NCI-H1092 treated with DMSO at 0.1 percent for 48 hours (cell line): ENCODE data around the gene INTS1.

Experiments used
- DNase-seq: peaks from one replicate; lab custom pipeline; 2025; lab: John Stamatoyannopoulos, UW

The INTS1 gene

DNA sequence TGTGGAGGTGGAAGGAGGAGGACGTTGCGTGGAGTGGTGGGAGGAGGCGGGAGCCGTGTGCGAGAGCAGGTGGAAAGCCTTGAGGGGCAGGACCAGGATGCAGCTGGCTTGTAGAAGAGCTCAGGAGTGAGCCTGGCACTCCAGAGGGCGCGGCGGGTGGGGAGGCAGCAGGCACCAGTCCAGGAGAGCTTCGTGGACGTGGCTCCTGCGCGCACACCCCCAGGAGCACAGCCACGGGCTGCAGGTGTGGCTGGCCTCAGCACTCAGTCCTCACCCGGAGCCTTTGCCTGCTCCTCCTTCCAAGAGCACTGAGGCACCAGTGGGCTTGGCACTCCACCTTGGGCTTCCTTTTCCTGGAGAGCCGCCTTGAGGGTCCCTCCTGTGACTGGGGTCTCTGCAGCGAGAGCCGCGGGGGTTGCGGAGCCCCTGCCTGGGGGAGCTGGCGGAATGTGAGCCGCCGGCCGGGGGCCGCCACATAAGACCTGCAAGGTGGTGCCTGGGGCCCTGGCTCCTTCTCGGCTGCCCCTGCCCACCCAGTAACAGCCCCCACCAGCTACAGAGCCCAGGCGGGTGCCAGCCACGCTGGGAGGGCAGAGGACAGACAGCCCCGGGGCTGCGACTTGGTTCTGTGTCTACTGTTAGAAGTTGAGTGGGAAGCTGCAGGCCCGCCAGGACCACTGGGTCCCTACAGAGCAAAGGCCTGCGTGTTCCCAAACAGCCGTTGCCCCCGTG, 37.4 kb upstream of the INTS1 start:
- DNase-seq, result no peak

DNA sequence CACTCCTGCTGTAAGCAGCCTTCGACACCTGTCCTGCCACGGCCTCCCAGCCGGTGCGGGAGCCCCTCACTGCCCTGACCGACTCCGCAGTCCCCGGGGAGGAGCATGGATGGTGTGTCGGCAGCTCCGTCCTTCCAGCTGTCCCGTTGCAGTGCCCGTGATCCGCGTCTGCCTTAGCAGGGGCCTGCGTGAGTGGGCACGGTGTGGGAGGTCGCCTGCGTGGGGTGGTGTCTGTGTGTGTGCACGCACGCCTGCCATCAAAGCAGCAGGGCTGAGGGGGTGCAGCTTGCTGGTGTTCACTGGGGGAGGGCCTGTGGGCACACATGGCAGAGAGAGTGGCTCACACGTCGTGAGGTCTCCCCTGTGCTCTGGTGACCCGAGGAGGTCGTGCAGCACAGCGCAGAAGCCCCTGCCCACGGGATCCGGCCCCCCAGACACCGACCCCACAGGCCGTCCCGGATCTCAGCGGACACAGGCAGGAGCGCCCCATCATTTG, 36.6 kb upstream of the INTS1 start:
- DNase-seq, result no peak

DNA sequence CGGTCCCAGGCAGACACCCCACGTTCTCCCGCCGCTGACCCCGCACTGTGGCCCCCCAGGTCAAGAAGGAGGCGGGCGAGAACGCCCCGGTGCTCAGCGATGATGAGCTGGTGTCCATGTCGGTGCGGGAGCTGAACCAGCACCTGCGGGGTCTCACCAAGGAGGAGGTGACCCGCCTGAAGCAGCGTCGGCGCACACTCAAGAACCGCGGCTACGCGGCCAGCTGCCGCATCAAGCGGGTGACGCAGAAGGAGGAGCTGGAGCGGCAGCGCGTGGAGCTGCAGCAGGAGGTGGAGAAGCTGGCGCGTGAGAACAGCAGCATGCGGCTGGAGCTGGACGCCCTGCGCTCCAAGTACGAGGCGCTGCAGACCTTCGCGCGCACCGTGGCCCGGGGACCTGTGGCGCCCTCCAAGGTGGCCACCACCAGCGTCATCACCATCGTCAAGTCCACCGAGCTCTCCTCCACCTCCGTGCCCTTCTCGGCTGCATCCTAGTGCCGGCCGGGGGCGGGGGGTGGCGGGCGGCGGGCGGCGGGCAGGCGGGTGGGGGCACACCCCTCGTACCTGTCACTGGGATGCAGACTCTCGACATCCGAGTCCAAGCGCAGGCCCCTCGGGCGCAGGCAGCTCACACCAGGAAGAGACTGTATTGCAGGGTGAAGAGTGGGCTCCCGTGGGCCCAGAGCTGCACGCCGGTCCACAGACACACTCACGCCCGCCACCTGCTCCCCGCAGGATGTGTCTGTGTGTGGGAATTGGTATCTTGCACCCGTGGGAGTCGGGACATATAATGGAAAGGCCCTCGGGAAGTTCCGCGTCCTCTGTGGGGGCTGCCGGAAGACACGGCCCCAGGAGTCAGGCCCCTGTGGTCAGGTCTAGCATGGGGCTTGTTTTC, 35.9 kb upstream of the INTS1 start:
- DNase-seq, result no peak

DNA sequence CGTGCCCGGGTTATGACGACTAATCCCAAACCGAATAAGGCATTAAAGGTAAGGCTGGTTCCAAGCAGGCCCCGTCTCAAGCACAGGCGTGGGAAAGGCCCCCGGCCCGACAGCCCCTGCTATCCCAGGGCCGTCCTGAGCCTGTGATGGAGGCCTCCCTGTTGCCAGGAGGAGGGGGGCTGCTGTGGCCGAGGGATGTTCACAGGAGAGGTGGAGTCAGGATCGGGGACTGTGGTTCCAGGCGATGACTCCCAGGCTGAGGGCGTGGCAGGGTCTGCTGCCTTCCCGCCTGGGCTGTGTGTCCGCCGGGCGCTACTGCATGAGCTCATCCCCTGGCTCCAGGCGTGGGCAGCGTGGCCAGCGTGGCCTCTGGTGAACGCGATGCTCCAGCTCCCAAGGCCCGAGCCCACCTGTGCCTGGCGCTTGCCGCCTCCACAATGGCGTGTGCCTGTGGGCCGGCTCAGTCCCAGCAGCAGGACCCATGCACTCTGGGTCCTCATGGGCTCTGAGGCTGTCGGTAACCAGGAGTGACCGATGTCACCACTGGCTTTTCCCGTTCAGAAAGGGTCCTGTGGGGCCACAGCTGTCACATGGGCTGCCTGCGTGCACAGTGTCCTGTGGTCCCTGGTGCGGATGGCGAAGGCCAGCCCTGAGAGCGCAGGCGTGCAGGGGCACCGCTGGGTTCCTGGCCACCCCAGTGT, 35.1 kb upstream of the INTS1 start:
- DNase-seq, result no peak

DNA sequence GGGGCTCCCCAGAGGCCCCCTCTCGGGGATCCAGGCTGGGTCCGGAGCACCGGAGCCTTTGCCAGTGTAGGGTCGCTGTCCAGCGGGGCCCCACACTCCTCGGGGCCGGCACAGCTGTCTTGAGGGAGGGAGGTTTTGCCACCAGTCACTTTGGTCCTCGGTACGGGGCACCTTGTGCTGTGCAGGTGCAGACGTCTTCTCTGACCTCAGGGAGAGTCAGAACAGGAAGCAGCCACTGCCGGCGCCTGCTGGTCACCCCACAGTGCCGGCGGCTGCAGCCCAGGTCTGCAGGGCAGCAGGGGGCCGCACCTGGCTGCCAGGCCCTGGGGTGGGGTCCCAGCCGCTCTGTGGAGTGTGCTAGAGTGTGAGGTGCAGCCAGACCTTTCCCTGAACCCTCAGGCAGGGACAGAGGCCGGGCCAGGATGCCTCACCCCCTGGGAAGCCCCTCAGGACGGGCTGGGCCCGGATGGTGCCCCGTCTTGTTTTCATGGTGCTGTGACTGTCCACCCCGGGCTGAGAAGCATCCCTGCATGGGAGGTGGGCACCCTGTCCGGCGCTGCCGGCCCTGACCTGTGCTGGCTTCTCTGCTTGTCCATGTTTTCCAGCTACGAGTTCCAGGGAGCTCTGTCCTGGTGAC, 34.5 kb upstream of the INTS1 start:
- DNase-seq, result no peak

DNA sequence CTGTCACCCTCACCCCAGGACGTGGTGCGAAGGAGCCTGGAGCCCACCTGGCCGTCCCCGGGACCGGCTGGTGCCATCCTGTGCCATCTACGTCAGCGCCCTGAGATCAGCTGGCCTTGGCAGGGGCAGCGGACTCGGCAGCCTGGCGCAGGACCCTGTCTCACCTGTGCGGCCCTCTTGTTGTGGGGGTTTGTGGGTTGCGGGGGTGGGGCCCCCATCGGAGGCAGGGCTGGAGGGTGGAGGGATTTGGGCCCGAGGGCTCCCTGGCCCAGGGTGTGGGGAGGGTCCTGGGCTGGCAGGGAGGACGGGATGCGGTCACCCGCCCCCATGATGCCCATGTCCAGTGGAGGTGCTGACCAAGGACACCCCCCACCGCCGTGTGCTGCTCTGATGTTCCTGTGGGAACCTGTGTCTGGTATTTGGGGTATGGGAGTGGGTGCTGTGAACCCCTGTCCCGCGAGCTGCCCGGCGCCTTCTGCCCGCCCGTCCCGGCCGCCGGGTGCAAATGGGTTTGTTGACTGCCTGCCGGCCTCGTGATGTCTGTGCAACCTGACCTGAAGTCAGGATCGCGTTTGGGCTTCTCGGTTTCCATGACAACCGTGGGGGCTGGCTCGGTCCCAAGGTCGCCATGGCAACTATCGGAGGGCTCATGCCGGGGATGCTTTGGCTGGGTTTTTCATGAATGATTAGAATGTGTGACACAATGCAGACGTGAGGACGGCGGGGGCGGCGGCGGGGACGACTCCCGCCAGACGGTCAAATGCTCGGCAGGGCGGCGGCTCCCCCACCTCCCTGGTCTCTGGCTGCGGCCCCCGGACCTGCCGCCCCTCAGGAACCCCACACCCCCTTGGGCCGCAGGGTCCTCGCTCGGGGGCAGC, 33.6 kb upstream of the INTS1 start:
- DNase-seq, result no peak

DNA sequence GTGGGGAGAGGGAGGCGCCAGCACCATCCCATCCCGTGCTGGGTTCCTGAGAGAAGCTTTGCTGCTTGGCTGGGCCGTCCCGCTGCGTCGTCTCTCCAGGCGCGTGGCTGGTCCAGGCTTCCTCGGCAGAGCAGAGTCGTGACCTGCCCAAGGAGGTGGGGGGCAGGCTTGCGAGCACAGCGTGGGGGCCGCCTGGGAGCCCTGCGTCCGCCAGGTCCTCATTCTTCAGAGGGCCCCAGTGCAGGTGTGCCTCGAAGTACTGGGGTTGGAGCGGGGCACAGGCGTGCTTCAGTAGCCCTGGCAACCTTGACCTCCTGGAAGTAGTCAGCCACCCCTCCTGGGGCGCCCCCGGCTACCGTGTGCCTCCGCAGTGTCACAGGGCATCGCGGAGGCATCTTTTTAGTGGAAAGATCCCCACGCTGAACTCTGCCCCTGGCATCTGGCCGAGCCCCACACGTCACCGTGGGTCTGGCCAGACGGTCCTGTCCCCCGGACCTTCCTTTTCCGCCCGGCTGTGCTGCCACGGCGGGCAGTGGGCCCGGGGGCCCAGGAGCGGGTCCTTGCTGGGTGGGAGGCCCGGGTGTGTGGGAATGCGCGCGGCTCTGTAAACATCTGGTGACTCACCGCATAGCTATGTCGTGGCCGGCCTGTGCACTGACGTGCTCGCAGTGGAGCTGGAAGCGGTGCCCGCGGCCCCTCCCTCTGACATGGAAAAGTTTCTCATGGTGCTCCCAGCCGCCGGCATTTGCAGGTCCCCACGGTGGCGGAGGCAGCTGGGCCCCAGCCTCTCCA, 32.8 kb upstream of the INTS1 start:
- DNase-seq, result no peak

DNA sequence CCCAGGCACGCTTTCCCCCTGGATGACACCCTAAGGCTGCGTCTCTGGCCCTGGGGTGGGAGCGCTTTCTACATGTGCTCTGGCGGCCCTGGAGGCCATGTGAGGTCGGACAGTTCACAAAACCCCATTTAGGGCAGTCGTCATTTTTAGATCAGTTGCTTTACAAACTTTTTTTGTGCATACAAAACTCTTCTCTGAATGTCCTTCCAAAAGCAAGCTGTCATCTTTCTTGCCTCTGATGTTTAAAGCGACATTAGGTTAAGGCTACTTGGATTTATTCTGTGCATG, 32.2 kb upstream of the INTS1 start:
- DNase-seq, result no peak

DNA sequence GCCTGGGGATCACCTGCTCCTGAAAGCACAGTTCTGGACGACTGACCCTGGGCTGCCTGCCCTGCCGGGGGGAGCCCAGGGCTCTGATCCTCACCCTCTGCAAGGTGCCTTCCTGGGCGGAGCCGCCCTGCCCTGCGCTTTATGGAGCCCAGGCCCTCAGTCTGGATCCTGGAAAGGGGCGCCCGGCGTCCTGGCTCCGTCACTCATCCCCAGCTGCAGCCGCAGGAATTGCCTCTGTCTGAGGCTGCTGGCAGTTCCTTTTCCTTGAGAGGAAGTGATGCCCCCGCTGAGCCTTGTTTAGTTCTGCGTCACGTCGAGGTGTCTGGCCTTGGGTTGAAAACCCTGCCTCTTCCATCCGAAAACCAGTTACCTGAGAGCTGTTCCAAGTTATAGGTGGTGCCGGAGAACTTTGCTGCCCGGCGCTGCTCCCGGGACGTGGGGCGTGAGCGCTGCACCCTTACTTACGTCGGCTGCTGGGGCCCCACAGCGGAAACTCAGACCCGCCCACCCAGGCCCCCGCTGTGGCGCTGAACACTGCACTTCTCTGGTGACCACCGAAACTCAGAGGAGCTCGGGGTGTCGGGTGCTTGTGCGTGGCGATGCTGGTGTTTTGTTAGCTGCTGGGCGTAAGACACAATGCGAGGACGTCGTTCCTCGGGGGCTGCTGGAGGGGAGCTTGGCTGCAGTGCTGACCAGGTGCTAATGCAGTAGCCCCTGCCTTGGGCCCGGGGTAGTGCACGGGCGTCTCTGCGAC, 31.7 kb upstream of the INTS1 start:
- no peak for DNase-seq

DNA sequence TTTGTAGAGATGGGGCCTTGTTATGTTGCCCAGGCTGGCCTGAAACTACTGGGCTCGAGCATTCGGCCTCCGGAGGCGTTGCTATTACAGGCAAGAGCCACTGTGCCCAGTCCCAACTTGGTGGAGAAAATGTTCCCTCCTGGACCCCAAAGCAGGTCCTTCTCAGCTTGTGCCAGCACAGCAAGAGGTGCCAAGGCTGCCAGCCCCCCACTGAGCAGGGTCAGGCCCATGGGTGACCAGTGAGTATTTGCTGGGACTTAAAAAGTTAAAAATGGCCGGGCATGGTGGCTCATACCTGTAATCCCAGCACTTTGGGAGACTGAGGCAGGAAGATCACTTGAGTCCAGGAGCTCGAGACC, 30.9 kb upstream of the INTS1 start:
- no peak for DNase-seq

DNA sequence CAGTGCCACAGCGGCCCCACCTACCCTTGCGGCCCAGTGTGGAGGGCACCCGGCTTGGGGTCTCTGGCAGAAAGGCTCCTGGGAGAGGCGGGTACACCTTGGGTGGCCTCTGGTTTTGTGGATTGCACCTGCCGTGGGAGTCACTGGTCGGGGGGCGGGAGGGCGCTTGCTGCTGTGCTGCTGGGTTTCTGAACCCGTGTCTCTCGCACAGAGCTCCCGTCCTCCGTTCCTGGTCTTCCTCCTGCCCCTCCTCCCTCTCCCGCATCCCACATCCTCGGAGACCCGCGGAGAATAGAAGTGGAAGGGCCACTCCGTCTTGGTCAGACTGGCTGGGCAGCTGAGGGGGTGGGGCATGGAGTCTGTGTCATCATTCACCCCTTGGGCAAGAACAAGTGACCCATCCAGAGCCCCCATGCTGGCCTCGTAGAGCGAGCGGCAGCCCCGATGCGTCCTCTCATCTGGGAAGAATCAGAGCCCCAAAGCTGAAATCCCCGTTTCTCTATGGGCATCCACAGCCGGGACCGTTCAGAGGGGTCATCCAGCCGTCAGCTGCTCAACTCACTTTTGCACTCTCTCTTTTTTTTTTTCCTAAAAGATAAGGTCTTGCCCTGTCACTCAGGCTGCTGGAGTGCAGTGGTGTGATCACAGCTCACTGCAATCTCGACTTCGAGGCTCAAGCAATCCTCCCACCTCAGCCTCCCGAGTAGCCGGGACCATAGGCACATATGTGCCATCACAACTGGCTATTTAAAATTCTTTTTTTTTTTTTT, 30.3 kb upstream of the INTS1 start:
- DNase-seq, result no peak

DNA sequence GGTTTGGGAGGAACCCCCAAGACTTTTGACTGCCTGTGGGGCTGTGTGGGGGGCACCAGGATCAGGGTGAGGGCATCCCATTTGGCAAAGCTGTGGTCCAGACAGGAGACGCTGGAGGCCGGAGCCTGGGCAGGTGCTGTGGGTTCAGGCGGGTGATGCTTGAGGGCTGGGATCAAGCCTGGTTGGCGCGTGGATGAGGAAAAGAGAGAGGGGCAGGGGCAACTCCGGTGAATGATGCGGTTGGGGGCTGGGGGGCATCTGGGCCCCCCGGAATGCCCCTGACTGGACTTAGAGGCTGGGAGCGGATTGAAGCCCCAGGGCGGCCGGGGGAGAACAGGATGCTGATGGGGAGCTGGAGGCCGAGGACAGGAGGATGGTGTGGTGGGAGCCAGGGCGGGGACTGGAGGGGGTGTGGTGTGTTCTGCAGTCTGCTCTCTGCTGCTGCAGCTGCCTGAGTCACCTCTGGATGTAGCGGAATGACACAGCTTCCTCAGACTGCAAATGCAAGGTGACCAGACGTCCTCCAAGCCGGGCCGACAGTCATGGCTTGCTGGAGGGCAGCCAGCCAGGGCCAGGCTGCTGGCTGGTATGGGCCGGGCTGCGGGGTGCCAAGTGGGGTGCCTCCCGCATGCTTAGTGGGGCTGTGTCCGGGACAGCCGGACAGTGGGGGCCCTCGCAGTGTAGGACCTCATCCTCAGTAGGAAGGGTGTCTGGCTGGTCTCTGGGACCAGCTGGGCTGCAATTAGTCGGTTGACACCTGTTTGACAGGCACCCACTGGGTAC, 29.5 kb upstream of the INTS1 start:
- no peak for DNase-seq

DNA sequence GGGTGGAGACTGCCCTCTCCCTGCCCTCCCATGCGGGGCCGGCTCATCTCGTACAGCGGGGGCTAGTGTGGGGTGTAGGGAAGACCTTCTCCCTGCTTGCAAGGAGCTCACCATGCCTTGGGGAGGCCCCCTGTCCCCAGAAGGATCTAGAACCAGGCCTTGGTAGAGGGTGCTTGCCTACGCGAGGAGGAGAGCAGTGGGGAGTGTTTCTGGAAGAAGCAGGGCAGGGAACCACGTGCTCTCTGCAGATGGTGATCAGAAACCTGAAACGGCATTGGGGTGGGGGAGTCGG, 29.0 kb upstream of the INTS1 start:
- DNase-seq, result no peak

DNA sequence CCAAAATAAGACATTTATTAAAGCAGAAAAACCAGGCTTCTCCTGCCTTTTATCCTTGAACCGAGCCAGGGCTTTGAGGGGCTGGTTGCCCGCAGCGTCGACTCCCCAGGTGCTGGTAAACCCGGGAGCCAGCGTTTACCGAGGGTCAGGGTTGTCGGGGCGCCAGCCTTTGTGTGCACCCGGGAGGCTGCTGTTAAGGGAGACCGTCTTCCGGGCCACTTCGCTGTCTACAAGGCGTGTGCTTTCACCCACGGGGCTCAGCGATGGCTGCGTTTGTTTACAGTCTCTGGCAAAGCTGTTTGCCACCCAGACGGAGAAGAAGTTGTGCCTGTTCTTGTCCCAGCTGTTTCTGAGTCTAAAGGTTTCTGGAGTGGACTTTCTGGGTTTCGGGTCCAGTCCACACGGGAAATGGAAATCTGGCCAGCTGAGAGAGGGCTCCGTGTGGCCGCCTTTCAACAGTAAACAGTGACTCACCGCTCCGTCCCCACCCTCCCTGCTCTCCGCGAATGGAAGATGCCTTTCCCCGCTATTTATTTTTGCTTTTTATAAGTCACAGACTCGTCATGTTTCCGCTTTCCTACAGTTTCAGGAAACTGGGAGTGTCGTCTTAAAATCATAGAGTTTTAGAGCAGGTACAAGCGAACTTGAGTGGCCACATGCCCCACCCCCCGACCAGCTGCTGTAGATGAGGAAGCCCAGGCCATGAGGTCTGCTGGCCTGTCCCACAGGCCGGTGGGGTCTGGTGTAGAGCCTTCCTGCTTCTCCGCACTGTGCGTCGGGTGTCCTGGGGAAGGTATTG, 28.5 kb upstream of the INTS1 start:
- no peak for DNase-seq

DNA sequence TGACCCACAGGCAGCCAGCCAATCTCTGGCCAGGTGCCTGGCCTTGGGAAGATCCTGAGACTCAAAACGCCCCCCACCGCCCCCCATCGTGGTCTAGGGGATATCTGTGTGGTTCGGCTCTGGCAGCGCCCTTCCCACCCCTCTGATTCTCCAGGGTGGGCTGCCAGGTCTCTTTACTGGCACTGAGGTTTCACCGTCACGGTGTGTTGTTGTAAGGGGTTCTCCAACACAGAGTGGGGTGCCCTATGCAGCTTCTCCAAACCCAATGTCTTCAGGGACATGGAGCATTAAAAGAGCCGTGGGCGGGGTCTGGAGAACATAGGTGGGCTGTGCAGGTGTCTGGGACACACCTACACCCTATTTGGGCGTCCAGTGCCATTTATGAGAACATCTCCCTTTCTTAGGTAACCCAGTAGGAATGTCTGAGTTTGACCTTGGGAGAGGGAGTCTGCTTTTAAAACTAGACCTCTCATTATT, 27.8 kb upstream of the INTS1 start:
- no peak for DNase-seq

DNA sequence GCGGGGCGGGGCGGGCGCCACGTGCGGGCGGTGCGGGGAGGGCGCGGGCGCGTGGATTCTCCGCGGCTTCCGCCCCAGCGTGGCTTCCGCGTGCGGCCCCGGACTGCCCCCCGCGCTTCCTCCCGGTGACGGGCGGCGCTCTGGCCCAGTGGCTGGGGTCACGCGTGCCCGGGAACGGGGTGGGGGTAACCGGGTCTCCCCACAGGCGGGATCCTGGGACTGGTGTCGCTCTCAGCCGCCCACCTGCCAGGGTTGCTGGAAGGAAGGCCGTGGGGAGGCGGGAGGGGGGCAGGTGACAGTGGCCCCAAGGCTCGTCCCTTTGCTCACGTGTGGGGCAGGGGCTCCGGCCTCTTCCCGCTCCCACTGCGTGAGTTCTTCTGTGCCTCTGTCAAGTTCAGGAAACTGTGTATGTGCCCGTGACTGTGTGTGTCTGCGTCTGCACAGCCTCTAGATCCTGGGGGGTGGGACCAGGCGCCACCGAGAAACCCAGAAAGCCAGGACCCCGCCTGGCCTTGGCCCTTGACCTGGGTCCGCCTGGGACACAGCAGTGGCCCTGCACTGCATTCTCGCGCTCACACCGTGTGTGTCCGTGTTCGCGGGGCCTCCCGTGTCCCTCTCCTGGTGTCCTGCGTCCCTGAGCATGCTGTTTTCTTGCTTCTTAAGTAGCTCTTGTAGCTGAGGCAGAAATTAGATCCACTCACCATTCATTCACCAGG, 27.2 kb upstream of the INTS1 start:
- DNase-seq, result peak; percentile 41

DNA sequence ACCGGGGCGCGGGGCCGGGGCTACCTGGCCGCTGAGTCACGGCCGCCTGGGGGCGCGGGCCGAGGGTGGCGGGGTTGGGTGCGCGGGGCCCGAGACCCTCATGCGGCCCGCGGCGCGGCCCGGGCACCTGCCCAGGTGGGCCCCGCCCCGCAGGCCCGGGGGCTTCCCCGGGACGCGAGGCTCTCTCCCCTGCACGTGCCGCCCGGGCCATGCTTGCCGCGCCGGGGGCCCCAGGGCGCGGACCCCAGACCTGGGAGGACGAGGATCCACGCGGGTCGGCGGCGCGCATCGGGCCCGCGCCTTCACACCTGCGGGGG, 26.7 kb upstream of the INTS1 start:
- no peak for DNase-seq
